GM19395 (cell line): ENCODE data around the gene WNT4.

Experiments used
- ATAC-seq: cut with Tn5 transposase; IDR thresholded peaks from one replicate; pipeline ENCODE4 v1.9.1; 2021; ENCODE audit warnings: mild to moderate bottlenecking, moderate library complexity; ENCODE audit not compliant: unreplicated experiment

Gene WNT4

GRCh38 chr1:22143065-22144033, at the start of gene WNT4:
Gene WNT4 (minus strand): TSS chr1:22143097. CDS start chr1:22142922, 175 bp downstream.
- ATAC-seq = no peak

- ATAC-seq = no peak
Observed at GRCh38 chr1:22190731-22191130, 47.8 kb upstream of the WNT4 start.

DNA sequence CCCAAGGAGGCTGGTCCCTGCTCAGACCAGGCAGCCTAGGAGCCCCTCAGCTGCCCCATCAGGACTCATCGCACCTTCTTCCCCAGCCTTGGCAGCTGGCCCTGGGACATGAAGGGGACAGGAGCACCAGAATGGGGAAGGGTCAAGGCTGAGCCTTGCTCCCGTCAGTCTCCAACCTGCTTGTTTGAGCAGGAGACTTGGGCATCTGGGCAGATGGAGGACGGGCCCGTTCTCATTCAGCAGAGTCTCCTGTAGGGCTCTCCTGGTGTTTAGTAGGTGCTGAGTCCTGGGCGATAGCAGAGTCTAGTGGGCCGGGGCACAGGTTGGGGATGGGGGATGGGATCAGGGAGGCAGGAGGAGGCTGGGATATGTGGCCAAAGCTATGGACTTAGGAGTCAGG, 47.4 kb upstream of the WNT4 start:
- no peak for ATAC-seq

DNA sequence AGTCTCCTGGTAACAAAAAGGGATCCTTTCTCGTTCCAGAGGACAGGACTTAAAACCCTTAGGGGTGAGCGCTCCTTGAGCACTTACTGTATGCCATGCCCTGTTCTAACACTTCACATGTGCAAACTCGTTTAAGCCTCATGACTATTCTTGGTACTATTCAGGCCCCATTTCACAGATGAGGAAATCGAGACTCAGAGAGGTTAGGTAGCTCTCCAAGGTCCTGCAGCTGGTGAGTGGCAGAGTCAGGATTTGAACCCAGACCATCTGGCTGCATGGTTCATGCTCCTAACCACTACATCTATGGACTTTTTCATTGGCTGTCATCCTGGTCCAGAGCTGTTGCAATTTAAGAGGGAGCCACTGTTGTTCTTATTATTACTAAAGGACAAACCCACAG, 46.7 kb upstream of the WNT4 start:
- ATAC-seq = no peak

DNA sequence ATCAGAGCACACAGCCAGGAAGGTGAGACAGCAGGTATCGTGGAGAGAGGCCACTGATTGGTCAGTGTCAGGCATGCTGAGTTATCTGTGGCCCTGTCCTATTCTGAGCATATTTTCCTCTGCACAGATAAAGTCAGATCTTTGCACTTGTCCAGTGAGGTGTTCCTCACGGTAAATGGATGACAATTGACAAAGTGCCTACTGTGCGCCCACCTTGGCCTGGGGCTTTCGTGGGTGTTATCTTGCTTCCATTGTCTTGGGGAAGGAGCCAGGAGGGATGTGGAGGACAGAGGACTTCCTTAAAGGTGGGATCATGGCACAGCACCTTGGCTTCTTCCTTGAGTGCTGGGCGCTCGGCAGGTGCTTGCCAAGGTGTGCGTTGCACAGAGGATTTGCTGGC, 46.0 kb upstream of the WNT4 start:
- no peak for ATAC-seq

GRCh38 chr1:22188436-22188835, 45.5 kb upstream of the WNT4 start:
- ATAC-seq = no peak

- no peak for ATAC-seq
Observed at GRCh38 chr1:22186311-22186710, 43.4 kb upstream of the WNT4 start.

DNA sequence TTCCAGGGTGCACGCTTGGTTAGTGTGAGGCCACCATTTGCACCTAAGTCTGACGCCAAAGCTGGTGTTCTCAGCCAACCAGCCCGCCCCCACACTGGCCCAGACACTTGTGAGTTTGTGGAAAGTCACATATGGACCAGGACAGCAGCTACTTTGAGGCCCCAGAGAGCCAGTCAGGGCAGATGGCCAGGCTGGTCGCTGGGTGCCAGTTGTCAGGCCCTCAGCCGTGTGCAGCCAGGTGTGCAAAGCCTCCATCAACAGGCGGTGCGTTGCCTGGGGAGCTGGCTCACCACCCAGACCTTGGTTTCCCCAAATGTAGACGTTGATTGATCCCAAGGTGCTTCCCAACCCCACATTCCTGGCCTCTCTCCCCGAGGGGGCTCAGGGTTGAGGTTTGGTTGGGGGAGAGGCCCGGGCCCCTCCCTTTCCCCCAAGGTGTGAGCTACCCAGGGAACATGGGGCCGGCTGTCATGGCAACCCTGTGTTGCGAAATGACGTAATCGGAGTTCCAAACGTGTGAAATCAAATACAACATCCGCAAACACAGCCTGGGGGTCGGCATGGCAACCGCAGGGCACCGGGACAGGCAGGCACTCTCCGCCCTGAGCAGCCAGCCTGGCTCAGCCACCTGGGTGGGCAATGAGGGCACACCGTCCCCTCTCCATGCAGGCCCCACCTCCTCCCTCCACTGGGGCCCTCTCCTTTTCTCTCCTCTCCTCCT, 42.2 kb upstream of the WNT4 start:
- no peak for ATAC-seq

DNA sequence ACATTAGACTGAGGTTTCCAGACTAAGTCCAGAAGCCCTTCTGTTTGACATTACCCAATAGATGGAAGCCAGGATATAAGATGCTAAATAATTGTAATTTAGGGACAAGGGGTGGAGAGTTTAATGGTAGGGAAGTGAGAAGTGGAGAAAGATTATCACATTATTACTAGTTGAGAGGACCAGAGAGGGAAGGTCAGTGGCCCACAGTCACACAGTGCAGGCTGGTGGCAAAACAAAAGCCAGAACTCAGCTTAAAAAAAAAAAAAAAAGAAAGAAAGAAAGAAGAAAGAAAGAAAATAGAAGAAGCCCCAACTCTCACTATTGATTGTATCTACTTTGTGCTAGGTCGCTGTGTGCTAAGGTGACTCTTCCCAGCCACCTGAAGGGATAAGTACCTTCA, 41.6 kb upstream of the WNT4 start:
- no peak for ATAC-seq

- no peak for ATAC-seq
Observed at GRCh38 chr1:22182715-22183114, 39.8 kb upstream of the WNT4 start.

DNA sequence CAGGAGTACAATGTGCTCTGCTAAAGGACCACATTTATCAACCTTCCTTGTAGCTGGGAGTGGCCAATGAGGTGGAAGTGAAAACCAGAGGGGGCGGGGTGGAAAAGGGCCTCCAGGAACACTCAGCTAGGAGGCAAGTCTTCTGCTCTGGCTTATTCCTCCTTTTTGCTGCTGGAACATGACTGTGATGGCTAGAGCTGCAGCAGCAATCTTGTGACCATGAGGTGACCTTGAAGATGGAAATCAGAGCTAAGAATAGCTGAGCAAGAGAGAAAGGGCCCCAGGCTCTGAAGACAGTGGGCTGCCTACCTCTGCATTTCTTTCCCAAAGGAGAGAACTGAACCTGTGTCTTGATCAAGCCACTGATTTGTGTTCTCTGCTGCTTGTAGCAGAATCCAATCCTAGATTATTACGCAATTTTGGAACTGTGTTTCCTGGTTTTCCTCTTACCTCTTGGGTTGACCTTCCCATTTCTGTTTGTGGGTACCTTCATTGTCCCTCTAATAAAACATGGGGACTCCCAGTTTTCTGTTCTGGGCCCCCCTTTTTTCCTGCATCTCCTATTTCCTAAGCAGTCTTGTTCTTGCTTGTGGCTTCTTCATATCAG, 36.4 kb upstream of the WNT4 start:
- no peak for ATAC-seq

GRCh38 chr1:22177354-22178003, 34.6 kb upstream of the WNT4 start:
- ATAC-seq = no peak

DNA sequence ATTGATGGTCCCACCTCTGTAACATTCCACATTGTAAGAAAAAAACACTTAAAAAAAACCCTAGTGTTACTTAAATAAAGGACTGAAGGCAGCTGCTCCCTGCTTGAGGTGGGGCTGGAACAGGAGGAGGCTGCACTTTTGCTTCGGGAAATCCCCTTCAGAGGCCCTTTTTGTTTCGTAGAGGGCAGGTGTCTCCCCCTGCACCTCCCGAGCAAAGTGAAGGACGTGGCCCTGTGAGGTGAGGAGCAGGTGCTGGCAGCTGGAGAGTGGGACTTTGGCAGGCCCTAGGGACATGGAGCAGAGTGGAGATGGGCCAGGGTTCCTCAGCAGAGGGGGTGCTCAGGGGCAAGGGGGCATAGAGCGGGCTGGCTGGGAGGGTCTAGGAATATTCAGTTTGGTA, 33.4 kb upstream of the WNT4 start:
- no peak for ATAC-seq

- ATAC-seq = no peak
Observed at GRCh38 chr1:22174446-22175220, 31.7 kb upstream of the WNT4 start.

GRCh38 chr1:22171951-22172715, 29.2 kb upstream of the WNT4 start:
- ATAC-seq = no peak

GRCh38 chr1:22169816-22170215, 26.9 kb upstream of the WNT4 start:
- no peak for ATAC-seq

DNA sequence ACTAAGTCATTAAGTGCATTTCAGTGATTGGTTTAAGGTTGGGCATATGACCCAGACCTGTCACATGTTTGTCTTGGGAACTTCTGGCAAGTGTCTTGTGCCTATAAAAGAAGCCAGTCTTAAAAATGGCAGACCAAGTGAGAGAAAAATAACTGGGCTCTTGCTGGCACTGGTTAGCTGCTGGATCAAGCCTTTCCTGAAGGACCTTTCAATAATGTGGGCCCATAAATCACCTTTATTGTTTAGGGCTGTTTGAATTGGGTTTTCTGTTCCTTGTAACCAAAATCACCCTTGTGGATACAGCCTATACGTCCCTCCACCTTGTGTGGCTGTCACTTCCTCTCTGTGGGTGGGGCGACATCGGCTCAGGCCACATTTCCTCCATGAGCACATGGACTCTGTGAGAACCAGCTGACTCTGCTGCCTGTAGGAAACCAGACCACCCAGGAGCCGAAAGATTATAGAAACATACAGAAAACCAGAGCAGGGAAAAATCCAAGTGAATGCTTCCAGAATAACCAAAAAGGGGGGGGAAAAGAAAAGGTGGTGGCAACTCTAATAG, 25.6 kb upstream of the WNT4 start:
- no peak for ATAC-seq

GRCh38 chr1:22166439-22166838, 23.5 kb upstream of the WNT4 start:
- no peak for ATAC-seq
